ENCODE results near the gene CDHR3.

CDHR3 gene

DNA sequence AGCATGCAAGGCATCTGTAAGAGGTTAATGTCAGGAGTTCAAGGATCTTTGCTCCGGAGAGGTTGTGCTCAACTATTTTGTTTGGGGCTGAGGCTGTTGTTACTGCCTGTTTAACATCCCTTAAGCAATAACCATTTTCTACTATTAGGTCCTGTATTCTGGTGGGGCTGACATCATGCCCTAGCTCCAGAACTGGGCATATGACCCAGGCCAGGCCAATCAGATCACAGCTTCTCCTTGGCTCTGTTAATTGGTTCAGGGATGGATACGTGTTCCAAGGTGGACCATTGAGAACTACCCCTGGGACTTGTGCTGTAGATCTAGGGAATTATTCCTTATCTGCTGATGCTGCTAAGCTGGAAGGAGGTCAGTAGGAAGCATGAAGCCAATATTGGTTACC, 82.1 kb downstream of the CDHR3 start:
- no peak overlapping the region for H3K4me3 ChIP-seq (replicated peaks; ENCODE audit: low read depth, low read length)
- DNase-seq (ENCODE audit: extremely low read depth, low read depth) = no peak
- TF ChIP-seq, protein P1, sequence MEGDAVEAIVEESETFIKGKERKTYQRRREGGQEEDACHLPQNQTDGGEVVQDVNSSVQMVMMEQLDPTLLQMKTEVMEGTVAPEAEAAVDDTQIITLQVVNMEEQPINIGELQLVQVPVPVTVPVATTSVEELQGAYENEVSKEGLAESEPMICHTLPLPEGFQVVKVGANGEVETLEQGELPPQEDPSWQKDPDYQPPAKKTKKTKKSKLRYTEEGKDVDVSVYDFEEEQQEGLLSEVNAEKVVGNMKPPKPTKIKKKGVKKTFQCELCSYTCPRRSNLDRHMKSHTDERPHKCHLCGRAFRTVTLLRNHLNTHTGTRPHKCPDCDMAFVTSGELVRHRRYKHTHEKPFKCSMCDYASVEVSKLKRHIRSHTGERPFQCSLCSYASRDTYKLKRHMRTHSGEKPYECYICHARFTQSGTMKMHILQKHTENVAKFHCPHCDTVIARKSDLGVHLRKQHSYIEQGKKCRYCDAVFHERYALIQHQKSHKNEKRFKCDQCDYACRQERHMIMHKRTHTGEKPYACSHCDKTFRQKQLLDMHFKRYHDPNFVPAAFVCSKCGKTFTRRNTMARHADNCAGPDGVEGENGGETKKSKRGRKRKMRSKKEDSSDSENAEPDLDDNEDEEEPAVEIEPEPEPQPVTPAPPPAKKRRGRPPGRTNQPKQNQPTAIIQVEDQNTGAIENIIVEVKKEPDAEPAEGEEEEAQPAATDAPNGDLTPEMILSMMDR (IDR thresholded peaks at IDR 0.05; ENCODE audit: low read depth, low read length, missing control alignments) = no peak

DNA sequence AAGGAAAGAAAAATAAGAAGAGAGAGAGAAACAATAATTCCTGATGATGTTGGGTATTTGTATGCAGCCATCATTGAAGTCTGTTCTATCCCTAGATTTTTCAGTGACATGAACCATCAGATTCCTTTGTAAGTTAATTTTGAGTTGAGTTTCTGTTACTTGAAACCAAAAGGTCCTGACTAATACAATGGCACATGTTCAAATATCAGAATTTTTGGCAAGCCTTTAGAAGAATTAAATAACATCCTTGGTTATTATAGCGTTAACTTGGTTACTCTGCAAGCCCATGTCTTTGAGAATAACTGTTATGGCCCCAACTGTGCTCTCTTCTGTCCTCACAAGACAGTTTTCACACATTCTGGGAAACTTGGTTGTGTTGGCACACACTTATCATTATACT, 82.5 kb downstream of the CDHR3 start:
- DNase-seq (ENCODE audit: extremely low read depth, low read depth) = no peak
- TF ChIP-seq, protein P1 (IDR thresholded peaks at IDR 0.05; ENCODE audit: low read depth, low read length, missing control alignments) = no peak
- no peak overlapping the region for H3K4me3 ChIP-seq (replicated peaks; ENCODE audit: low read depth, low read length)

DNA sequence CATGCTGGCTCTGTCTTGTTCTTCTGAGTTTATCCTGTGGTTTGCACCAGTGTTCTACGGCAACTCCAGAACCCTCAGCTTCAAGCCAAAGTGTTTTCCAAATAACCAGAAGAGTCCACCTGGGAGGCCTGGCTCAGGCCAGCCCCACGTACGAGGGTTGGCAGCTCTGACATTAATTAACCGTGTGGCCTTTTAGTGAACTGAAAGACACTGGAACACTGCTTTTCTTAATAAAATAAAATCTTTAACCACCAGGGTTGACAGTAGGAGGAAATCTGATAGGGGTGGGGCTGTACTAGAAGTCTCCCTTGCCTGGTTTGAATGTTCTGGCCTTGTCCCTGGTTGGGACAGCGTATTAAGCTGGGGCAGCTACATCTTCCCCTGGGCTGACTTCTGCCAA, 84.1 kb downstream of the CDHR3 start:
- DNase-seq (ENCODE audit: extremely low read depth, low read depth) = no peak
- TF ChIP-seq, protein P1 (IDR thresholded peaks at IDR 0.05; ENCODE audit: low read depth, low read length, missing control alignments) = no peak

DNA sequence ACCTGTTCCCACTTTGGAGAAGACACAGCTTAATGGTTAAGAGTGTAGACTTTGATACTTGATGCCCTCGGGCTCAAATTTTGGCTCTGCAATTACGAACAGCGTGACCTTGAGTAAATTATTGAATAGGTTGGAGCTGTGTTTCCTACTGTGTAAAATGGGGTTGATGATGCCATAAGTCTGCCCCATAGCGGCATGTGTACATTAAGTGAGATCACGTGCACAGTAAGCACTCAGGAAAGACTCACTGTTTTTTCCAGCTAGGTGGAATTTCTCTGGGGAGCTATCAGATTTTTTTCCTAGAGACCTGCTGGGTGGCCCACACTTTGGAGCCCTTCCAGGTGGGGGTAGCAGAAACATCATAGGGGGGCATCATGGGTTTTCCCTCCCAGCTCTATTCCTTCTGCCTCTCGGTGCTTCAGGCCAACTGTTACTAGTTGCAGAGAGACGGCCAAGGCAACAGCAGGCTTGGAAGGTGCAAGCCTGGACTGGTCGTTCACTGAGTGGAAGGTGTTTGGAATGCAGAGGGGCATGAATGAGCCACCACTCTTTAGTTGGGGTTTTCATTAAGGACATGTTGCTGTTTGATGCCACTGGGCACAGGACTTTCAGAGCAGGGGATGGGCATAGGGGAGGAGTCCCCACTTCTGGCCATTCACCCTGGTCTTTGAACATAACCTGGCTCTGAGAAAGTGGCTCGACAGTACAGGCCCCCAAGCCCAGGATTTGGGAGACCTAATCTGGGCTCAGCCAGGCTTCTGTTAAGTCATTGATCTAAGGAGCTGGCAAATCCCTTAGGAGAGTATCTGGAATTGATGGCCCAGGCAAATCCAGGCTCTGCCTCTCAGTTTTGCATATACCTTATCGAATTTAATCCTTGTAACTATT, 85.0 kb downstream of the CDHR3 start:
- DNase-seq (ENCODE audit: extremely low read depth, low read depth) = no peak
- no peak overlapping the region for H3K4me3 ChIP-seq (replicated peaks; ENCODE audit: low read depth, low read length)
- TF ChIP-seq, protein P1 (IDR thresholded peaks at IDR 0.05; ENCODE audit: low read depth, low read length, missing control alignments) = no peak

More for the DNA sequence above, 84.1 kb downstream of the CDHR3 start:
- H3K4me3 ChIP-seq (replicated peaks; ENCODE audit: low read depth, low read length) = no peak overlapping the region

DNA sequence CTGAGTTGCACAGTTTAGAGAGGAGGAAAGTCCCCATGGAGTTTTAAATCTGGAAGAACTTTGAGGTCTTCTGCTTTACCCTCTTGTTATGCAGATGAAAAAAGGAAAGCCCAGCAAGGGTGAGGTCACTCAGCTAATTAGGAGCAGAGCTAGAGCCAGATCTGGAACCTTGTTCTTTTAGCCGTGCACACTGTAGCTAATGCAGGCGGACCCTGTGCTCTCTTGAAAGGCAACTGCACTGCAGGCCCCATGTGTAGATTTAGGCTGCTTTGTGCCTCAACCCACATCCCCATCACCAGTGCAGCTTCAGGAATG, 85.6 kb downstream of the CDHR3 start:
- no peak for DNase-seq (ENCODE audit: extremely low read depth, low read depth)
- no peak overlapping the region for H3K4me3 ChIP-seq (replicated peaks; ENCODE audit: low read depth, low read length)
- TF ChIP-seq, protein P1 (IDR thresholded peaks at IDR 0.05; ENCODE audit: low read depth, low read length, missing control alignments) = no peak

DNA sequence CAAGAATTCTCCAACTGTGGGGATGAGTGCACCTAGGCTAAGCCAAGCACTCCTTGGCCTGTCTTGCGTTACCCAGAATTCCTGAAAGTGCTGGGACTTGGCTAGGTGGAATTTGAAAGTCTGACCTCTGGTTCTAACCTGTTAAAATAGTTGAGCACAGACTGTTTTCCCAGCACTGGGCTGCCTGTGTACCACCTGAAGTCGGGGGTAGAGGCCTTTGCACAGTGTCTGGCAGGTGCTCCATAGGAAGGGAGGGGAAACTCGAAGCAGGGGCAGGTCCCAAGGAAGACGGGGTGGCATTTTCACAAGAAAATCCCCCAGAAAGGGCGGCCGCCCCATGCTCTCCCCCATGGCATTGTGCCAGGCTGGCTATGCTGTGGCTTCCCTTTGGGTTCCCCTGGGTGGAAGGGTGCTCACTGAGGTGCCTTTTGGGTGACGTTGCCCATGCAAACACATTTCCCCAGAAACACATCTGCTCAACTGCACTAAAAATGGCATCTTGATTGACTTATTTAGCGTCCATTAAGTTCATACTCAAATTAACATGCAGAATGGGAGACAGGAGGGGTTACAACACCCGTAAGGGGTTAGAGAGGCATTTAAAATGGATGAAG, 86.2 kb downstream of the CDHR3 start:
- TF ChIP-seq, protein P1 (IDR thresholded peaks at IDR 0.05; ENCODE audit: low read depth, low read length, missing control alignments) = no peak
- DNase-seq (ENCODE audit: extremely low read depth, low read depth) = no peak
- no peak overlapping the region for H3K4me3 ChIP-seq (replicated peaks; ENCODE audit: low read depth, low read length)
